Endothelial cell of umbilical vein (primary cell): ENCODE results near the gene DAB1. TPM values are rescaled to one million over a fixed set of nuclear protein-coding genes. Genes with fewer than 3 reads are reported as not detected.

Source experiments
- BruUV-seq: library from RNA; stranded (reverse); fragments of 400-500 nt; replicated peaks from 2 replicates; lab custom pipeline; 2021; lab: Mats Ljungman, UMichigan
- CTCF ChIA-PET: fragments of 300-600, 350-600 bp; sonication (Branson Sonifier 250); formaldehyde crosslinking; loops from one replicate; lab custom pipeline; 2021; ENCODE audit warnings: antibody characterized with exemption, inconsistent platforms; lab: Charles Lee
- POLR2A ChIA-PET: fragments of 300-600, 350-600 bp; sonication (Branson Sonifier 250); formaldehyde crosslinking; loops from one replicate; lab custom pipeline; 2021; ENCODE audit warnings: antibody characterized with exemption, inconsistent platforms; lab: Charles Lee
- DNase-seq: peaks from one replicate; pipeline ENCODE4 v3.0.0-alpha.2; 2011; ENCODE audit warnings: low read depth, low spot score
- FAIRE-seq: peaks from 2 replicates; lab custom pipeline; 2011; peaks lifted over from hg19 to GRCh38; lab: Jason Lieb, UNC
- H2AFZ ChIP-seq: 2 replicates; pipeline ENCODE4 v1.6.0; 2012; ENCODE audit warnings: low read depth, low read length, control low read depth, inconsistent platforms
- H3K27ac ChIP-seq: 2 replicates; pipeline ENCODE4 v1.5.1; 2011; ENCODE audit warnings: low read depth, mild to moderate bottlenecking, control low read depth, low read length, moderate library complexity; ENCODE audit not compliant: insufficient read depth
- H3K27me3 ChIP-seq, 2 experiments: 2 replicates each; pipeline versions ENCODE4 v1.6.0 to v1.6.1; 2011; ENCODE audit warnings: low read length in 2 of 2, mixed read lengths in 1 of 2; ENCODE audit not compliant: control insufficient read depth in 2 of 2, insufficient read depth in 2 of 2
- H3K36me3 ChIP-seq, 2 experiments: 2 replicates in 1 of 2; 3 replicates in 1 of 2; pipeline ENCODE4 v1.5.1; 2011; ENCODE audit warnings: low read length in 2 of 2, mild to moderate bottlenecking in 1 of 2, moderate library complexity in 1 of 2; ENCODE audit not compliant: control insufficient read depth in 2 of 2, insufficient read depth in 2 of 2; ENCODE audit errors: extremely low read depth in 1 of 2
- H3K4me1 ChIP-seq: 3 replicates; pipeline ENCODE4 v1.5.1; 2011; ENCODE audit warnings: mild to moderate bottlenecking, low read length; ENCODE audit not compliant: control insufficient read depth, insufficient read depth; ENCODE audit errors: extremely low read depth
- H3K4me2 ChIP-seq: 2 replicates; pipeline ENCODE4 v1.6.1; 2011; ENCODE audit warnings: low read length, control low read depth, mixed read lengths; ENCODE audit not compliant: insufficient read depth
- H3K4me3 ChIP-seq, 3 experiments: fragments of 200-600 bp in 1 of 3; sonication (generic), shearing (Covaris generic) in 1 of 3; replicated peaks in 1 of 3; 2 replicates each; pipeline ENCODE4 v1.5.1; 2011 to 2016; ENCODE audit warnings: control low read depth in 3 of 3, low read length in 3 of 3, mild to moderate bottlenecking in 2 of 3, inconsistent platforms in 1 of 3, low read depth in 1 of 3, moderate library complexity in 1 of 3; ENCODE audit not compliant: insufficient read depth in 1 of 3
- H3K79me2 ChIP-seq: 2 replicates; pipeline ENCODE4 v1.6.0; 2012; ENCODE audit warnings: low read length, inconsistent platforms; ENCODE audit not compliant: control insufficient read depth, insufficient read depth
- H3K9ac ChIP-seq: replicated peaks from 2 replicates; pipeline ENCODE3; 2011; ENCODE audit warnings: low read length, control low read depth; ENCODE audit not compliant: insufficient read depth; ENCODE audit errors: extremely low read depth
- H3K9me1 ChIP-seq: replicated peaks from 3 replicates; pipeline ENCODE4 v1.6.0; 2011; ENCODE audit warnings: mild to moderate bottlenecking, low read length; ENCODE audit not compliant: control insufficient read depth, insufficient read depth; ENCODE audit errors: extremely low read depth
- H3K9me3 ChIP-seq: replicated peaks from 2 replicates; pipeline ENCODE4 v1.5.1; 2012; ENCODE audit warnings: low read length, inconsistent platforms; ENCODE audit not compliant: control insufficient read depth, insufficient read depth
- H4K20me1 ChIP-seq: replicated peaks from 2 replicates; pipeline ENCODE3; 2011; ENCODE audit warnings: mild to moderate bottlenecking, low read length; ENCODE audit not compliant: control insufficient read depth, insufficient read depth; ENCODE audit errors: extremely low read depth
- CTCF ChIP-seq, 2 donors: IDR thresholded peaks; 1 replicate in 1 of 2; 2 replicates in 1 of 2; pipeline ENCODE4 v1.5.1; 2011; ENCODE audit warnings: low read length in 2 of 2, mild to moderate bottlenecking in 2 of 2, moderate library complexity in 2 of 2, control low read depth in 1 of 2, inconsistent platforms in 1 of 2, low read depth in 1 of 2; ENCODE audit not compliant: insufficient read depth in 1 of 2; ENCODE audit errors: extremely low read depth in 1 of 2
- EZH2 ChIP-seq: IDR thresholded peaks from 2 replicates; pipeline ENCODE4 v1.6.1; 2012; ENCODE audit warnings: borderline replicate concordance, low read depth, mild to moderate bottlenecking, moderate library complexity, low read length, inconsistent platforms; ENCODE audit not compliant: severe bottlenecking
- FOS ChIP-seq: IDR thresholded peaks from 2 replicates; pipeline ENCODE4 v1.6.1; 2011; ENCODE audit warnings: mild to moderate bottlenecking, low read length, moderate library complexity, borderline replicate concordance; ENCODE audit not compliant: insufficient read depth
- GATA2 ChIP-seq: IDR thresholded peaks from 2 replicates; pipeline ENCODE4 v1.7.0; 2011; ENCODE audit warnings: low read depth, mild to moderate bottlenecking, moderate library complexity, mixed read lengths, low read length; ENCODE audit not compliant: insufficient read length, insufficient read depth
- JUN ChIP-seq: IDR thresholded peaks from 2 replicates; pipeline ENCODE4 v1.6.1; 2011; ENCODE audit warnings: borderline replicate concordance, low read depth; ENCODE audit not compliant: insufficient read length, insufficient read depth
- MAX ChIP-seq: IDR thresholded peaks from 2 replicates; pipeline ENCODE4 v1.6.1; 2011; ENCODE audit not compliant: insufficient read depth, insufficient read length
- MYC ChIP-seq: IDR thresholded peaks from one replicate; pipeline ENCODE4 v1.6.1; 2011; ENCODE audit warnings: mild to moderate bottlenecking, low read depth, low read length
- POLR2A ChIP-seq: IDR thresholded peaks from 2 replicates; pipeline ENCODE4 v1.6.1; 2012; ENCODE audit warnings: low read depth, mild to moderate bottlenecking, control low read depth, low read length
- POLR2AphosphoS5 ChIP-seq: IDR thresholded peaks from 2 replicates; pipeline ENCODE4 v1.6.1; 2012; ENCODE audit warnings: low read depth, mild to moderate bottlenecking, control low read depth, low read length, moderate library complexity; ENCODE audit not compliant: insufficient read depth
- dilution Hi-C: fragments of 300-500 bp; cut with MboI; formaldehyde crosslinking; loops from one replicate; pipeline ENCODE4 v1.15.0; 2019; ENCODE audit warnings: low sequenced_read_pairs; ENCODE audit not compliant: extremely low pct_ligation_motif_present
- intact Hi-C: fragments of 100-400 bp; cut with micrococcal nuclease; formaldehyde crosslinking; loops from one replicate; pipeline ENCODE4 v1.10.0; 2022
- polyA plus RNA-seq, 4 experiments: library from polyadenylated mRNA; depleted of rRNA in 3 of 4; stranded (reverse) in 3 of 4; unstranded in 1 of 4; fragments of >200 nt; gene quantifications; 2 replicates each; pipeline versions ENCODE4 v1.2.1 to v1.2.3, GENCODE V29; 2011 to 2012; ENCODE audit warnings: missing spikeins in 1 of 4
- total RNA-seq: library from RNA; stranded (reverse); gene quantifications from 2 replicates; pipeline ENCODE4 v1.2.3, GENCODE V29; 2021

DAB1 gene
- total and polyA plus RNA-seq, 2 donors (not counting 3 experiments of a cell fraction or from before 2014, with no cell fraction given): not detected

- CTCF ChIA-PET: no interaction called here
- Histone ChIP-seq H3K9me1 (no peaks in the 10 kb centered on the region), H3K4me2 (no peak overlapping the region), H3K9me3 (no peaks in the 10 kb centered on the region), H2AFZ (no peak overlapping the region), H3K9ac (no peak overlapping the region), H3K4me1 (no peaks in the 10 kb centered on the region), H3K27ac (no peak overlapping the region), H3K4me3 (no peak overlapping the region), H3K36me3 (no peaks in the 10 kb centered on the region), H3K79me2 (no peaks in the 10 kb centered on the region), H3K27me3 (no peaks in the 10 kb centered on the region), H4K20me1 (no peaks in the 10 kb centered on the region)
- FAIRE-seq: no peak
- dilution Hi-C loops (no loop called here), intact Hi-C loops (no loop called here)
- DNase-seq: no peak
- no TSS peak for BruUV-seq
- TF ChIP-seq POLR2A (no peak), FOS (no peak), JUN (no peak), MAX (no peak), CTCF (IDR thresholded peaks at IDR 0.05; ENCODE audit: extremely low read depth in 1 of 2, insufficient read depth in 1 of 2, low read depth in 1 of 2, low read length in 2 of 2) (no peak), POLR2AphosphoS5 (no peak), MYC (no peak), EZH2 (no peak), GATA2 (no peak)
- POLR2A ChIA-PET: no interaction called here
These were observed 258.3 kb downstream of the DAB1 start for GRCh38 chr1:57165546-57165945.
